ENCODE data around the gene PPP2R2B.

- TF ChIP-seq CTCF (IDR thresholded peaks at IDR 0.05) (no peak), POLR2A (IDR thresholded peaks at IDR 0.05) (no peak)
Measured at GRCh38 chr5:146912874-146913273, 34.3 kb upstream of the PPP2R2B start.
